Heart left ventricle (tissue), 16 donors: Measurements from ENCODE around the gene LRMDA. TPM values are rescaled to one million over a fixed set of nuclear protein-coding genes. Genes with fewer than 3 reads are reported as not detected.
A peak's percentile ranks its signal among the peaks of the same experiment; 100 is the strongest.

ENCODE experiments used
- ATAC-seq, 4 donors: fragments of 200-7000 bp; cut with Tn5 transposase; one replicate each; pipeline ENCODE4 v1.9.1; 2020 to 2022; ENCODE audit warnings: moderate library complexity in 4 of 4, mild to moderate bottlenecking in 3 of 4, moderate number of reproducible peaks in 1 of 4
- DNase-seq, 5 donors: peaks; one replicate each; pipeline ENCODE4 v3.0.0-alpha.2; 2020
- H3K27ac ChIP-seq, 12 donors: fragments of 200-600 bp; sonication (generic) in 4 of 12; one replicate each; pipeline versions ENCODE4 v1.5.0 to v1.8.0; 2016 to 2022; ENCODE audit warnings: mild to moderate bottlenecking in 2 of 12
- H3K27me3 ChIP-seq, 9 donors: fragments of 200-600 bp; sonication (generic) in 2 of 9; one replicate each; pipeline versions ENCODE4 v1.5.1 to v1.8.0; 2016 to 2022; ENCODE audit warnings: mild to moderate bottlenecking in 3 of 9
- H3K36me3 ChIP-seq, 9 donors: fragments of 200-600 bp; sonication (generic) in 2 of 9; one replicate each; pipeline versions ENCODE4 v1.5.0 to v1.8.0; 2018 to 2022; ENCODE audit warnings: mild to moderate bottlenecking in 2 of 9
- H3K4me1 ChIP-seq, 12 donors: fragments of 200-600 bp; sonication (generic) in 4 of 12; one replicate each; pipeline versions ENCODE4 v1.5.0 to v1.8.0; 2016 to 2022; ENCODE audit warnings: mild to moderate bottlenecking in 3 of 12
- H3K4me3 ChIP-seq, 12 donors: fragments of 200-600 bp; sonication (generic) in 4 of 12; one replicate each; pipeline versions ENCODE4 v1.5.0 to v1.8.0; 2017 to 2022; ENCODE audit warnings: mild to moderate bottlenecking in 9 of 12, moderate library complexity in 4 of 12
- H3K9me3 ChIP-seq, 12 donors: fragments of 200-600 bp; sonication (generic) in 4 of 12; one replicate each; pipeline versions ENCODE4 v1.5.0 to v1.8.0; 2016 to 2022; ENCODE audit warnings: mild to moderate bottlenecking in 1 of 12
- CTCF ChIP-seq, 12 donors: fragments of 200-600 bp; sonication (generic) in 4 of 12; IDR thresholded peaks; one replicate each; pipeline versions ENCODE4 v1.5.0 to v1.8.0; 2018 to 2022; ENCODE audit warnings: antibody characterized with exemption in 12 of 12, mild to moderate bottlenecking in 5 of 12
- POLR2A ChIP-seq, 2 donors: fragments of 450-650 bp; IDR thresholded peaks; one replicate each; pipeline ENCODE4 v1.6.1; 2017; ENCODE audit warnings: antibody characterized with exemption in 2 of 2, mild to moderate bottlenecking in 2 of 2, moderate library complexity in 2 of 2
- WGBS, 4 donors: extraction: QIAGEN DNeasy Blood & Tissue Kit in 2 of 4; methylation state at CpG; one replicate each; pipeline versions ENCODE4 v1.1.5 to v1.1.7; 2013 to 2018; 5-methylcytosine and 5-hydroxymethylcytosine counted together
- intact Hi-C, 10 donors: fragments of 100-400 bp; cut with DNase I; formaldehyde crosslinking; loops; one replicate each; pipeline versions ENCODE4 v1.11.1 to v1.14.2; 2022
- polyA plus RNA-seq, 2 donors: library from polyadenylated mRNA; stranded (reverse); fragments of 200-250 nt; gene quantifications; one replicate each; pipeline ENCODE4 v1.2.3, GENCODE V29; 2013
- total RNA-seq, 9 donors: library from RNA; depleted of rRNA in 2 of 9; stranded (reverse); fragments of >200 nt in 2 of 9; fragmentation: NEBNext Ultra II Directional in 3 of 9; extraction: Animal tissue kit (Norgen Biotek cat#: 25700) in 3 of 9; gene quantifications; one replicate each; pipeline versions ENCODE4 v1.1.0 to v1.2.4, GENCODE V29; 2016 to 2023
- donor health status: ischemic (EF 13 %, LVEDD 7.1; RV severe dilation, severe dysfunction).
- donor health status: healthy with polysubstance abuse.
- donor health status: DM: no; HTN: yes; CAD: no.
- donor health status: DM: no; HTN: no; CAD: no.
- donor health status: ischemic (EF 25% LVEDD 6.9; RV normal size, moderate dysfunction).
- donor health status: ischemic (EF 25% LVEDD 5.7; RV mildly dilated, moderate dysfunction).
- donor health status: healthy.
- donor health status: DM: yes; HTN: yes; CAD: no.
- donor health status: ischemic (EF 35%, LVEDD 5.7; RV mildly dilated, moderate dysfunction).
- donor health status: nonischemic (EF 11% LVEDD 7.7; RV severe dilation, severe dysfunction).
- donor health status: DM: yes; HTN: yes; CAD: no.
- donor health status: PGD.
- donor health status: ischemic (EF 29% LVEDD 5.4; RV normal size, mild dysfunction).
- donor health status: nonischemic (EF 23%, LVEDD 6.1; RV moderate dilation, normal function).

Gene LRMDA
- total and polyA plus RNA-seq, 11 donors = 2.4 to 34.4 (median 14.9) TPM

- peak overlapping the region in 4 of 12 donors; percentile 12 to 46 (median 14) for H3K27ac ChIP-seq
- peak in 3 of 4 donors; percentile 64 to 86 (median 84) for ATAC-seq
- intact Hi-C loops = no loop called here
Measured at GRCh38 chr10:76411729-76412435, 980.5 kb downstream of the LRMDA start.

GRCh38 chr10:76415554-76415953, 984.1 kb downstream of the LRMDA start:
- Histone ChIP-seq H3K9me3 (peaks cover 0 to 9% (median 0%) of the 10 kb centered on the region in 12 donors), H3K36me3 (no peaks in the 10 kb centered on the region), H3K27me3 (no peaks in the 10 kb centered on the region), H3K4me1 (peaks cover 0 to 6% (median 0%) of the 10 kb centered on the region in 12 donors), H3K4me3 (no peak overlapping the region), H3K27ac (no peak overlapping the region)
- intact Hi-C loops = no loop called here
- no peak for ATAC-seq
- no peak for TF ChIP-seq CTCF (IDR thresholded peaks at IDR 0.05)
- no peak for DNase-seq
- 90 to 97% (median 95%) methylated on average over 7 of the region's 7 CpGs for WGBS, 4 donors

More at GRCh38 chr10:76411729-76412435, 980.5 kb downstream of the LRMDA start:
- DNase-seq = peak; percentile 11 to 76 (median 58)
- Histone ChIP-seq H3K4me1 (peaks cover 0 to 13% (median 7%) of the 10 kb centered on the region in 12 donors), H3K27me3 (no peaks in the 10 kb centered on the region), H3K36me3 (no peaks in the 10 kb centered on the region), H3K4me3 (no peak overlapping the region), H3K9me3 (no peaks in the 10 kb centered on the region)
- TF ChIP-seq CTCF (IDR thresholded peaks at IDR 0.05) = no peak
- WGBS, 4 donors = 74 to 87% (median 84%) methylated on average over 8 of the region's 8 CpGs

GRCh38 chr10:76416642-76417041, 985.2 kb downstream of the LRMDA start:
- ATAC-seq (no peak), DNase-seq (no peak)
- Histone ChIP-seq H3K4me3 (no peak overlapping the region), H3K4me1 (peaks cover 0 to 6% (median 0%) of the 10 kb centered on the region in 12 donors), H3K36me3 (no peaks in the 10 kb centered on the region), H3K27ac (no peak overlapping the region), H3K27me3 (no peaks in the 10 kb centered on the region), H3K9me3 (peaks cover 0 to 9% (median 0%) of the 10 kb centered on the region in 12 donors)
- intact Hi-C loops = no loop called here
- WGBS, 4 donors = 85 to 98% (median 95%) methylated on average over 4 of the region's 4 CpGs
- no peak for TF ChIP-seq POLR2A (IDR thresholded peaks at IDR 0.05)
- no peak for TF ChIP-seq CTCF (IDR thresholded peaks at IDR 0.05)

GRCh38 chr10:76420725-76421124, 989.3 kb downstream of the LRMDA start:
- ATAC-seq (no peak), DNase-seq (no peak)
- TF ChIP-seq POLR2A (IDR thresholded peaks at IDR 0.05) (no peak), CTCF (IDR thresholded peaks at IDR 0.05) (no peak)
- 96 to 98% (median 97%) methylated on average over 4 of the region's 4 CpGs for WGBS, 4 donors
- no peaks in the 10 kb centered on the region for H3K27me3 ChIP-seq
- intact Hi-C loops = no loop called here
- no peak overlapping the region for H3K27ac ChIP-seq
- peaks cover 0 to 9% (median 0%) of the 10 kb centered on the region in 12 donors for H3K9me3 ChIP-seq
- H3K4me3 ChIP-seq = no peak overlapping the region
- H3K4me1 ChIP-seq = no peaks in the 10 kb centered on the region
- H3K36me3 ChIP-seq = no peaks in the 10 kb centered on the region
